A549 (cell line): Measurements from ENCODE around the gene SRGAP1.
"Not testable (repeated sequence)": the region's sequence is repeated elsewhere in the genome, so short reads cannot be mapped to it uniquely, and the experiment has no call there.

Source experiments
- CTCF ChIP-seq: fragments of >200 bp; sonication (Bioruptor Twin); formaldehyde crosslinking; IDR thresholded peaks from 3 replicates; pipeline ENCODE4 v1.5.1; 2016
- MAZ ChIP-seq: fragments of 150-350 bp; IDR thresholded peaks from 2 replicates; pipeline ENCODE4 v1.6.1; 2014; ENCODE audit warnings: antibody characterized with exemption, low read depth, low read length, borderline replicate concordance
- POLR2AphosphoS2 ChIP-seq: conservative IDR thresholded peaks from 2 replicates; pipeline ENCODE4 v1.6.1; 2012; ENCODE audit warnings: low read length, improper control_type of control experiment, inconsistent platforms

GRCh38 chr12:64034056-64034455, 189.6 kb downstream of the SRGAP1 start:
- not testable (repeated sequence) for TF ChIP-seq POLR2AphosphoS2, MAZ, CTCF
